NCI-H128 (cell line): ENCODE measurements around the gene SLC6A16.
"Not testable (repeated sequence)": the region's sequence is repeated elsewhere in the genome, so short reads cannot be mapped to it uniquely, and the experiment has no call there.

Experiments used
- DNase-seq: peaks from one replicate; lab custom pipeline; 2025; ENCODE audit not compliant: unreplicated experiment; lab: John Stamatoyannopoulos, UW

Gene SLC6A16

DNA sequence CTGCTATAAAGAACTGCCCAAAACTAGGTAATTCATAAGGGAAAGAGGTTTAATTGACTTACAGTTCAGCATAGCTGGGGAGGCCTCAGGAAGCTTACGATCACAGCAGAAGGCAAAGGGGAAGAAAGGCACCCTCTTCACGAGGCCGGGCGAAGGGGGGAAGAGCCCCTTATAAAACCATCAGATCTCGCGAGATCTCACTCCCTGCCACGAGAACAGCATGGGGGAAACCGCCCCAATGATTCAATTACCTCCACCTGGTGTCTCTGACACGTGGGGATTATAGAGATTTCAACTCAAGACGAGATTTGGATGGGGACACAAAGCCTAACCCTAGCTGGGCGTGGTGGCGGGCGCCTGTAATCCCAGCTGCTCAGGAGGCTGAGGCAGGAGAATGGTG is 42.8 kb downstream of the SLC6A16 start:
- DNase-seq, result no peak

DNA sequence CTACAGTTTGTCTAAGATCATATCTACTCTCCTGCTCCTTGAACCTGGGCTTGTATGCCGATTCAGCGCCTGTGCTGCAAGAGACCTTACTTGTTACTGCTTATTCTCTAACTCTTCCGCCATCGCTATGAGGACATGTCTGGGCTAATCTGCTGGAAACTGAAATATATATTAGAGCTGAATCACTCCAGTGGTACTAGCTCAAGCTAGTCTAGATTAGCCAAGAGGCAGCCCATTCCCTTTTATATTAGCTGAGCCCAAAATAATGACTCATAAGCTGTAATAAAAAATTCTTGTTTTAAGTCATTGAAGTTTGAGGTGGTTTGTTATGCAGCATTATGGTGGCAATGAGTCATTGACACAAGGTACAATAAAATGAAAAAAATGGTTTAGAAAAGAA is 52.8 kb downstream of the SLC6A16 start:
- no peak for DNase-seq

DNA sequence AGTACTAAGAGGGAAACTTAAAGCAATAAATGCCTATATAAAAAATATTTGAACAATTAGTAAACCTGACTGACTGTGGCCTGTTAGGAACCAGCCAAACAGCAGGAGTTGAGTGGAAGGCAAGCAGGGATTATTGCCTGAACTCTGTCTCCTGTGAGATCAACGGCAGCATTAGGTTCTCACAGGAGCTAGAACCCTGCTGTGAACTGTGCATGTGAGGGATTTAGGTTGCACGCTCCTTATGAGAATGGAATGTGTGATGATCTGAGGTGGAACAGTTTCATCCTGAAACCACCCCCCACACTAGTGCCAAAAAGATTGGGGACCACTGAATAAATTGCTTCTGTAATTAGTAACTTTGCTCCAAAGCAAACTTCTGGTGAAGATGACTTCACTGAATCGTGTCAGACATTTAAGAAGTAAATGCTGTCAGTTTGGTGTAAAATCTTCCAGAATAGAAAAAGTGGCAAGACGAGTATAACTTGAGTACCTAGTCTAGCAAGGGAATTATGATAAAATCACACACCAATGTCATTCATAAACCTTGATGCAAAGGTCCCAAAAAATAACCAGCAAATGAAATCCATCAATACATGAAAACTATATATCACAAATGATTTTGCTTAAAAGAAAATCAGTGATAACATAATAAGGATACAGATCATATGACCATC is 53.8 kb downstream of the SLC6A16 start:
- no peak for DNase-seq

DNA sequence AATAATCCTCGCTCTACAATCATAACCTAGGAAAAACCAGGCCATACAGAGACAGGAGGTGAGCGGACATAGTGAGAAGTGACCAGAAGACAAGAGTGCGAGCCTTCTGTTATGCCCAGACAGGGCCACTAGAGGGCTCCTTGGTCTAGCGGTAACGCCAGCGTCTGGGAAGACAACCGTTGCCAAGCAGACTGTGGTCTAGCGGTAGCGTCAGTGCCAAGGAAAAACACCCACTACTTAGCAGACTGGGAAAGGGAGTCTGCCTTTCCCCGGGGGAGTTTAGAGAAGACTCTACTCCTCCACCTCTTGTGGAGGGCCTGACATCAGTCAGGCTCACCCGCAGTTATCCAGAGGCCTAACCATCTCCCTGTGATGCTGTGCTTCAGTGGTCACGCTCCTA is 58.6 kb downstream of the SLC6A16 start:
- not testable (repeated sequence) for DNase-seq

DNA sequence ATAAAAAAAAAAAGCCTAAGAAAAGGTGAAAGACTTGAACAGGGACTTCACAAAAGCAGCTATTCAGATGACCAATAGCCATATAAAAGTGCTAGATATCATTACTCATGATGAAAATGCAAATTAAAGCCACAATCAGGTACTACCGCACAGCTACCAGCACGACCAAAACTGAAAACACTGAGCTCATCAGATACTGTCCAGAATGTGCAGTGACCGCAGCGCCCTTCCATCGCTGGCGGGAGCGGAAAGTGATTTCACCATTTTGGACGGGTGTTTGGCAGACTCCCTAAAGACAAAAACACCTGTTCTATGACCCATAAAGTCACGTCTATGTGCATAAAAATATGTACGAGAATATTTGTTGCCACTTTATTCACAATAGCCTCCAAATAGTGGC is 60.7 kb downstream of the SLC6A16 start:
- DNase-seq, result no peak

- no peak for DNase-seq
Observed at GRCh38 chr19:49261602-49262001, 63.4 kb downstream of the SLC6A16 start.

DNA sequence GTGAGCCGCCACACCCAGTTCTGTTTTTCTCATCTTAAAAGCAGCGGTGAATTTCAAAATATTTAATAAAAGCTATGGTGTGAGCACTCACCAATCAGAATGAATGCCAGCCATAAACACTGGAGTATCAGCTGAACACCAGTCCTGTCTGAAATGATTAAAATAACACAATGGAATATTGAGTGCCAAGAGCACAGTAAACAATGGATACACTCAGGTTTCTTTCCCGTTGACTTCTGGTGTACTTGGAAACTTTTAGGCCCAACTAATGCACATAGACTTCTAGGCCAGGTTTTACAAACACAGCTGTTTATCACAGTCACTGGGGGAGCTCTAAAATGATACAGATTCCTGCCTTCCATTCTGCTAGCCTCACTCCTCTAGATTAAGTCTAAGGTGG is 68.3 kb downstream of the SLC6A16 start:
- DNase-seq, result no peak

DNA sequence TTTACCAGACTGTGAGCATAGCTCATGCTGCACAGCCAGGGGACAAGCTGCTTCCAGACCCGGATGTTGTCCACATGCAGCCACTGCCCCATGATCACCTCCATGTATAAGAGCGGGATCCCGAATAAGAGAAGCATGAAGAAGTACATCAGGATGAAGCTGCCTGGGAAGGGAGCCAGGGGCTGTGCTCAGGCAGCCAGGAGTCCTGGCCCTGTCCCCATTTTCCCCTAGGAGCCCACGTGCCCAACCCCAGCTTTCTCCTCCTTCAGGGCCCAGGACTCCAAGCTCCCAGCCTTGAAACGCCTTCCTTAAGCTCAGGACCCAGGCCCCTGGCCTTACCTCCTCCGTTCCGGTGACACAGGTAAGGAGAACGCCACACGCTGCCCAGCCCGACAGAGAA is 69.3 kb downstream of the SLC6A16 start:
- DNase-seq, result no peak

- DNase-seq, result no peak
Observed at GRCh38 chr19:49249933-49250332, 75.1 kb downstream of the SLC6A16 start.

DNA sequence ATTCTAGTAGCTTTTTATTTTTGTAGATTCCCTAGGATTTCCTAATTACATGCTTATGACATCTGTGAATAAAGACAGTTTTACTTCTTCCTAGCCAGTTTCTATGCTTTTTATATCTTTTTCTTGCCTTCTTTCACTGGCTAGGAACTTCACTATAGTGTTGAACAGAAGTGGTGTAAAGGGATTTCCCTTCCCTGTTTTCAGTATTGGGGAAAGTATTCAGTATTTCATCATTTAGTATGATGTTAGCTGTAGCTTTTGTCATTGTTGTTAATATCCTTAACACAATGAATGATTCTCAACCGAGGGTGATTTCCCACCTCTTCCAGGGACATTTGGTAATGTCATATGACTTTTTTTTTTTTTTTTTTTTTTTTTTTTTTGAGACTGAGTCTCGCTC is 77.3 kb downstream of the SLC6A16 start:
- no peak for DNase-seq

- no peak for DNase-seq
Observed at GRCh38 chr19:49244256-49244655, 80.7 kb downstream of the SLC6A16 start.

DNA sequence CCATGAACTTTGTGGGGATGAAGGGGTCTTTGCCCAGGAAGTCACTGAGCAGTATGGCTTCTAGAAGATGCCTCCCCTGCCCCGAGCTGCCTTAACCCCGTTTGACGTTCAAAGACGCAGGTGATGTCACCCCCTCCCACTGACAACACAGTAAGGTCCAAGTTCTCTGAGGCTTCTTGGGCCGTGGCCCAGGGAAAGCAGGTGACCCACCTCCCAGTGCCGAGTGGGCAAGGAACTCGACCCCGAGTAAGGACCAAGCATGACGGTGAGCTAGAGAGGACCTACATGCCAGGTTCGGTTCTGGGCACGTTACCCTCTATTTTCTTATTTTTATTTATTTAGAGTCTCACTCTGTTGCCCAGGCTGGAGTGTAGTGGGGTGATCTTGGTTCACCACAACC is 81.3 kb downstream of the SLC6A16 start:
- DNase-seq, result no peak

DNA sequence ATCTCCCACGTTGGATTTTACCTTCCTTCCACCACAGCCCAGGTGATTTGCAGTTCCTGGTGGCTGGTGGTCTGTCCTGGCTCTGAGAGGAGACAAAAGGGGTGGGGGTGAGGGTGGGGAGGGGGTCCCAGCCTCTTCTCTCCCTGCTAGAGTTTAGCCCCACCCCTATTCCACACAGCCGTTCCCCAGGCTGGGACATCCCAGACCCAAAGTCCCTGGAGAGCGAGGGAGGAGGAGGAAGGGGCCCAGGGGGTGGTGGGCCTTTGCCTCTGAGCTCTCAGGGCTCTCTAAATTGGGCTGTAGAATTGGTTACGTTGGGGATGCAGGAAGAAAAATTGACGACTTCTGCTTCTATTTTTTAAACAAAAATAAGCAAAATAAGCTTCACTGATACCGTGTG is 81.9 kb downstream of the SLC6A16 start:
- no peak for DNase-seq

DNA sequence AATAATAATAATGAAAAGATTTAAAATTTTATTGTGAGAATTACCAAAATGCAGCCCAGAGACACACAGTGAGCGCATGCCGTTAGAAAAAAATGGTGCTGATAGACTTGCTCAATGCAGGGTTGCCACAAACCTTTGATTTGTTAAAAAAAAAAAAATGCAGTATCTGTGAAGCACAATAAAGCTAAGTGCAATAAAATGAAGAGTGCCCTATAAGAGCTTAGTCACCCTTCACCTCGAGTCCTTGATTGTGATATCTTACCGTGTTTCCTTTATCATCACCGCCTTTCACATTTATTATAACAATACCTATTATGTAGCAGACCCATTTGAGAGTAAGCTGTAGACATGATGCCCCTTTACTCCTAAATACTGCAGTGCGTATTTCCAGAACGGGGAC is 83.2 kb downstream of the SLC6A16 start:
- DNase-seq, result no peak
